Fibroblast of upper back skin (primary cell): Measurements from ENCODE around the gene ANKRD13C.
"Not testable (repeated sequence)": the region's sequence is repeated elsewhere in the genome, so short reads cannot be mapped to it uniquely, and the experiment has no call there.

Source experiments
- DNase-seq: peaks from one replicate; pipeline ENCODE4 v3.0.0-alpha.2; 2013

The ANKRD13C gene

DNA sequence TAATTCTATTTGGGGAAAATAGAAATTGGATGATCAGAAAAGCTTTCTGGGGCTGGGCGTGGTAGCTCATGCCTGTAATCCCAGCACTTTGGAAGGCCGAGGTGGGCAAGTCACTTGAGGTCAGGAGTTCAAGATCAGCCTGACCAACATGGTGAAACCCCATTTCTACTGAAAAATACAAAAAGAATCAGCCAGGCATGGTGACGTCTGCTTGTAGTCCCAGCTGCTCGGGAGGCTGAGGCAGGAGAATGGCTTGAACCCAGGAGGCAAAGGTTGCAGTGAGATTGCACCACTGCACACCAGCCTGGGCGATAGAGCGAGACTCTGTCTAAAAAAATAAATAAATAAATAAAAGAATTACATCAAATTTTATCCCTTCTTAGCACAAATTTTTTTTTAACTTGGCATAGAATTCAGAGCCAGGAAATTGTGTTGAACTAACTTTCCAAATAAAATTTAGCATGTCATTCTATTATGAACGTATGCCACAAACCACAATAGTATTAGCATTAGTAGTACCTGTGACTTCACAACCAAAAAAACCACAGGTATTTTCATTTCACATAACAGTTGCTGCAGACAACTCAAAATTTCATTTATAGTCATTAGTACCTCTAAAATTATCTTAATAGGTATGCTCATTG, 4.5 kb upstream of the ANKRD13C start:
- peak; percentile 78 for DNase-seq

DNA sequence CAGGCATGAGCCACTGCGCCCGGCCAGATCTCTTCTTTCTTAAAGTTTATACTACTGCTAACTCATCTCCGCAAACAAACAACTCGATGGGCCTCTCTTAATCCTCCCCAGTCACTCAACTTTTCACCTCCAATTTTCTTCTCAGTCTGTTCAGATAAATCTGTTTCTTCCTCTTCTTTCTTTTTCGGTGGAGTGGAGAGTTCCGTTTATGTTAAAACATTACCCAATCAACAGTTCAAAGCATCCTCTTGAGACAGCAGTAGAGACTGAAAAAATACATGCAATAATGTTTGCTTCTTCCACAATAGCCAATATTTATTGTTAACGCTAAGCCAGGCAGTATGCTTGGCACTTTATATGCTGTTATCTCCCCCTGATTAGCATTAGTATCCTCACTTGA, 1.4 kb upstream of the ANKRD13C start:
- DNase-seq, result no peak

DNA sequence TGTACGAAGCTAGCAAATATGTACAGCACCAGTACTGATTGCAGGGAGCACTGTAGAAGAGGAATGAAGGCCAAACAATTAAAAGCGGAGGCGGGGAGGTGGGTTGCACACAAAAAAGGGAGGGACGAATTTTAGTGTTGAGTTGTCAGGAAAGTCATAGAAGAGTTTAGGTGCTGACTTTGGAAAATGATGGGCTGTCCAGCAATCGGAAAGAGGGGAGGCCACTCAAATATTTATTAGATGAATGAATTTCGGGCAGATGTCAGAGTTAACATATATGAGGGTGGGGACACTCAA, 537 bp upstream of the ANKRD13C start:
- no peak for DNase-seq

DNA sequence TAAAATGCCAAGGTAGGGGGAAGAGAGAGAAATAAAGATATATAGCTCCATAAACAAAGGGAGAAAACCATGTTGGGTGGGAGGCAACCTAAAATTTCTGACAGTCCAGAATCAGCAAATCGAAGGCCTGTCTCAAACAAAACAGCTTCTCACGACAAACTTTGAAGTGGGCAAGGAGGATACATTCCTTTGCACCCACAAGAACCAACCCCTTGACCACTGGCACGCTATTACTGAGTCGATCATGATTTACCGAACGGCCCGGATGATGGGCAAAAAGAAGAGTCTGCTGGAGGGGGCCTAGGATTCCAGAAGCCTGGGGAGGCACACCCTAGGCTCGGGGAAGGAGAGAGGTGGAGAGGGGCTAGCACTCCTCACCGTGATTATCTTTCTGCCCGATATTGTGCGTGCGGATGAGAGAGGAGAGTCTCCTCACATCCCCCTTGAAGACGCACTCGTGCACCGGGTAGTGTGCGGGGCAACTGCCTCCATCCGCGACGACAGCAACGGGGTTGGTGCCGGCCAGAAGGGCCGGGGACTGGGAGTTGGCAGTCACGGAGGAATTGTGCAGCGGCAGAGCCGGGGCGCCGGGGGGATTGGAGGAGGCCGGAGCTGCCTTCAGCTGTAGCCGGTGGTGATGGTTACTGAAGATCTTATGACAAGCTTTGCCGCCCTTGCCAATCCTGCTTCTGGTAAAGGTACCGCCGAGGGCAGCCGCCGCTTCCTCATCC, 756 bp downstream of the ANKRD13C start:
- DNase-seq, result peak; percentile 84

DNA sequence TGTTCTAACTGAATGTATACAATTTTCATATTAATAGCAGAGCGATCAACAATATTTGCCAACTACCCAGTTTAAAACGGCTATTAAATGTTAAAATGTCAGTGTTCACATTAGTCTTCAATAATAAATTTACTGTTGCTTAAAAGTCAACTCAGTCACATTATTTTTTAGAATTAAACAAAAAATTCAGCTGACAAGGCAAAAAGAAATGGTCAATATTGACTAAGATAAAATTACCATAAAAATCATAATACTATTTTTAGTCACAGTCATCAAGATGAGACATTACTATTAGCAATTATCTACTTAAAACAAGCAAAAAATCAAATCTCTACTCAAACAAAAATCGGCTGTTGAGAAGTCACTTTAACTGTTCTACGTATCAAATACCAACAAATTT, 1.5 kb downstream of the ANKRD13C start:
- no peak for DNase-seq

DNA sequence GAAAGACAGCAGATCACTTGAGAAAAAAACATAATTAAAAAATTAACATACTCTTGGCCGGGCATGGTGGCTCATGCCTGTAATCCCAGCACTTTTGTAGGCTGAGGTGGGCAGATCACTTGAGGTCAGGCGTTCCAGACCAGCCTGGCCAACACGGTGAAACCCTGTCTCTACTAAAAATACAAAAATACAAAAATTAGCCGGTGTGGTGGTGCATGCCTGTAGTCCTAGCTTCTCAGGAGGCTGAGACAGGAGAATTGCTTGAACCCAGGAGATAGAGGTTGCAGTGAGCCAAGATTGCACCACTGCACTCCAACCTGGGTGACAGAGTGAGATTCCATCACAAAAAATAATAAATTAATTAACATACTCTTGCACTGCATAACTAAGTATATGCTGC, 4.7 kb downstream of the ANKRD13C start:
- DNase-seq, result not testable (repeated sequence)

DNA sequence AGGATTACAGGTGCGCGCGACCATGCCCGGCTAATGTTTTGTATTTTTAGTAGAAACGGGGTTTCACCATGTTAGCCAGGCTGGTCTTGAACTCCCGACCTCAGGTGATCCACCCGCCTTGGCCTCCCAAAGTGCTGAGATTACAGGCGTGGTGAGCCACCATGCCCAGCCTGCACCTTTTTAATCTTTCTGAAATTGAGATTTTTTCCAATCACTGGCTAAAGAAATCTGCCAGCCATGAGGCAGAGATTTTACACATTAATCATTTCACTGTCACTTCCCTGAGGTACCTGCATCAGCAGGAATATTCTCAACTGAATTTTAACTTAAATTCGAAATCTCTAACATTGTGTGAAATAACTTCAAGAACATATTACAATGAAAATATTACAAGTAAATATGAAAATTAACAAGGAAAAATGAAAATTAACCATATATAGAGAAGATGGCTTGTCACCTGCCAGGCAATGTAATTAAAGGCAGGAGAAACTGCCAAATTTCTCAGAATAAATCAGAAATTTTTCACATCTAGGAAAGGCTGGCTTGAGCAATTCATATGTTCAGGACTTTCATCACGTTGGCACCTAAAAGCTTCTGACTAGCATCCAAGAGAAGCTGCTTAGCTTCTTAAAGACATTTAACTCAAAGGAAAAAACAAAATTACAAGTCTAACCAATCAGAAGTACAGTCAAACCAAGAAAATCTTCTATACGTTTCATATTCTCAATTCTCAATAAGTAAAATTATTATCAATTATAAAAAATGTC, 5.9 kb downstream of the ANKRD13C start:
- no peak for DNase-seq

DNA sequence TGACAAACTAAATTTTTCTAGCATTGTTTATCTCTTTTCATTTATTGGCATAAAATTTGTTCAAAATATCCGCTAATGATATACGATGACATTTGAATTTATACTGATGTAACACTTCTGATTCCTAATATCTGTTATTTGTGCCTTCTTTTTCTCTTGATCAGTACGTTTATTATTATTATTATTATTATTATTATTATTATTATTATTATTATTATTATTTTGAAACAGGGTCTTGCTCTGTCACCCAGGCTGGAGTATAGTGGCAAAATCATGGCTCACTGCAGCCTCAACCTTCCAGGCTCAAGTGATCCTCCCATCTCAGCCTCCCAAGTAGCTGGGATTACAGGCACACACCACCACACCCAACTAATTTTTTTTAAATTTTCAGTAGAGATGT, 14.9 kb downstream of the ANKRD13C start:
- DNase-seq, result not testable (repeated sequence)

DNA sequence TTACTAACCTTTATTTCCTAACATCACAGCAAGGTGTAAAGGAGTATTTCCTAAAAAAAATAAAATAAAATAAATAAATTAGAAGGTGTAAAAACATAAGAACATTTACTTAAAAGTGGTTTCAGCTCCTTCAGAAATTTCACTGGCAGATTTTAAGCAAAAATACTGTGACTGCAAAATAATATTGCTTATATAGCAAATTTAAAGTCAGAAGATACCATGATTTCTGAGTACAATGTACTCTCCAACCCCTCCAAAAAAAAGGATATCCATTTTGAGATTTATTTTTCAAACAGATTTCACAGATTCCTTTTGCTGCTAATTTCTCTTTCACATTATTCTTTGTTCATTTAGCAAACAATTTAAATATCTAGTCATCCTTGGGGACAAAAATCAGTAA, 18.5 kb downstream of the ANKRD13C start:
- DNase-seq, result no peak

DNA sequence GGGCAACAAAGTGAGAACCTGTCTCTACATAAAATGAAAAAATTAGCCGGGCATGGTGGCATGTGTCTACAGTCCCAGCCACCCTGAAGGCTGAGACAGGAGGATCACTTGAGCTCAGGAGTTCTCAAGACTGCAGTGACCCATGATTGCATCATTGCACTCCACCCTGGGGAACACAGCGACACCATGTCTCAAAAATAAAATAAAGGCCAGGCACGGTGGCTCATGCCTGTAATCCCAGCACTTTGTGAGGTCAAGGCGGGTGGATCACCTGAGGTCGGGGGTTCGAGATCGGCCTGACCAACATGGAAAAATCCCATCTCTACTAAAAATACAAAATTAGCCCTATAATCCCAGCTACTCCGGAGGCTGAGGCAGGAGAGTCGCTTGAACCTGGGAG, 20.1 kb downstream of the ANKRD13C start:
- no peak for DNase-seq

DNA sequence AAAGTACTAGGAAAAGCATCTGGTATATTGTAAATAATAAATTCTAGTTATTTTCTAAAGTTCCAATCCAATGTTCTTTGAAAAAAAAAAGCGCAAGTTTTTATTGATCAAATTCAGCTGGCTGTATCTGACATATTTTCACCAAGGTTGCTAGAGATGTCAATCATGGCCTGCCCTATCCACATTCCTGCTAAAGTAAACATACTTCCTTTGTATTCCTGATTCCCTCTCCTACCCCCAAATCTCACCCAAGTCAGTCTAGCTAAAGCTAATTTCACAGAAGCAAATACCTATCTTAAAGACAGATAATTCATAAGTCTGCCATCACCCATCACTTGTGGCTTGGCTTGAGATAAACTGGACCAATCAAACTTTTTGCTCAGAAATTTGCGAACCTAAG, 21.3 kb downstream of the ANKRD13C start:
- no peak for DNase-seq

DNA sequence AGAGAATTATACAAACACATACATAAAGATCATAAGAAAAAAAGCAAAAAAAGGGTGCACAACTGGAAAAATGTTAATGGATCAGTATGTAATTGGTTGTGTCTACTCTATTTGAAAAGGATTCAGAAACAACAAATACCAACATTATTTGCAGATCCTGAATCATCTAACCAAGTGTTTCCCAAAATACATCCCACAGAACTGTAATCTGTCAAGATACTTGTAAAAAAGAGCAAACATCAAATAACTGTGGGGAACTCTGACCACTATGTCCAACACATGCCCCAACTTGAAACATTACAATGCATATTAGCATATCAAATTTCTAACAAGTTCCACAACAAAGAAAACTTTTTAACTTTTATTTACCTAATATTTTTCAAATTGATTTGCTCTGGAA, 22.6 kb downstream of the ANKRD13C start:
- peak; percentile 16 for DNase-seq

DNA sequence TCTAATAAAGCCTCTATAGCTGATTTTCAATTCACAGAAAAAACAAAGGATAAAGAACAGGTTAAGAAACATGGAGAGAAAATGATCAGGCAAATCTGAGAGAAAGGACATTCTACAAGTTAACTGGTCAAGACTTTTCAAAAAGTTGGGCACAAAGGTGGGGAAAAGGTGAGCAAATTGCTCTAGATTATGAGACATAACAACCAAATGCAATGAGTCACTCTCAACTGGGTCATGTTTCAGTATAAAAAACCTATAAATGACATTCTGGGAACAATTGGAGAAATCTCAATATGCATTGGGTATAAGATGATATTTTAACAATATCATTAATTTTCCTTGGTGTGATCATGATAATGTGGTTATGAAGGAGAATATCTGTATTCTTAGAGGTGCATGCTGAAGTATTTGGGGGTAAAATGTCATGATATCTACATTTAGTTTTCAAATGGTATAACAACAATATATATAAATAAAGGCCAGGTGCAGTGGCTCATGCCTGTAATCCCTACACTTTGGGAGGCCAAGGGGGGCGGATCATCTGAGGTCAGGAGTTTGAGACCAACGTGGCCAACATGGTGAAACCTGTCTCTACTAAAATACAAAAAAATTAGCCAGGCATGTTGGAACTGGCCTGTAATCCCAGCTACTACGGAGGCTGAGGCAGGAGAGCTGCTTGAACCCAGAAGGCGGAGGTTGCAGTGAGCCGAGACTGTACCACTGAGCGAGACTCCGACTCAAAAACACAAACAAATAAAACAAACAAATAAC, 27.0 kb downstream of the ANKRD13C start:
- no peak for DNase-seq

DNA sequence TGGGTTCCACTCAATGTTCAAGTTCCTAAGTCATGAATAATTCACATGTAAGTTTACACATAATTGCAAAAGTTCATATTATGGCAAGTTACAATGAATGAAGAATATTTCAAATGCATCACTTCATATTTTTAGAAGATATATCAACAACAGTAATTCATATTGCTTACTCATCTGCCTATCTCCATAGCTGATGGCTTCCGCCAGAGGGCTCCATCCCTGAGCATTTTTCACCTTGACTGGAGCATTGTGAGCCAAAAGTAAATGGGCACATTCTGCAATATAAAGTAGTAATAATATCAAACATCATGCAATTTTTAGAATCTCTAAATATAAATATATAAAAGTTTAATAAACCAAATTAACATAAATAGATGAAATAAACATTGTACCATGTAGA, 29.8 kb downstream of the ANKRD13C start:
- DNase-seq, result no peak

DNA sequence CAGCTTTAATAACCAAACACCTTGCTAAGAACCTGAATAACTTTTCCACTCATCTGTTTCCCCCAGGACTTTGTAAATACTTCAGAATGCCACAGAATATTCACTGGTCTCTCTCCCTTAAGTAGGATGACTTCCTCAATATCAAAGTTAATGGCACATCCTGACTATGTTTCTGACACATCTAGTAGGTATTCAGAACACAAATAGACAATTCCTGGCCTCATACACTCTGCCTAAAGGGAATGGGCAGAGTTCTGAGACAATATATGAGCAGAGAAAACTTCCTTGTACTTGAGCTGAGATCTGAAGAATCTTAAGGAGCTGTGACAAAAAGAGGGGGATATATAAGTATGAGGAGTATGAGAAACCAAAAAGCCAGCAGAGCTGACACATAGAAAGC, 34.8 kb downstream of the ANKRD13C start:
- peak; percentile 68 for DNase-seq

DNA sequence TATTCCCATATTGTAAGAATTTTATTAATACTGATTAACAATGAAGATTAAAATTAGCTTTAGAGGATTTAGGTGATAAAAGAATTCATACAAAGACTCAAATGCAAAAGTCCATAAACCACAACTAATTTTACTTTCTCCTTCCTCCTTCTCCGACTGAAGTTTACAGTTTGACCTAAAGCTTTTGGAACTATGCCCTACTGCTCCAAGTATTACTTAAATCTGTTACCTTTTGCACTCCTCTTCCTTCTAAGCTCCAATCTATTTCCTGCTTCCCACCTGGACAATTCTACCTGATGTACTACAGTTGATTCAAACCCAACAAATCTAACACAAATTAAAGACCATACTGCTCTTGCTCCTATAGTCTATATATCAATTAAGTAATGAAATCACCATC, 36.3 kb downstream of the ANKRD13C start:
- DNase-seq, result no peak

DNA sequence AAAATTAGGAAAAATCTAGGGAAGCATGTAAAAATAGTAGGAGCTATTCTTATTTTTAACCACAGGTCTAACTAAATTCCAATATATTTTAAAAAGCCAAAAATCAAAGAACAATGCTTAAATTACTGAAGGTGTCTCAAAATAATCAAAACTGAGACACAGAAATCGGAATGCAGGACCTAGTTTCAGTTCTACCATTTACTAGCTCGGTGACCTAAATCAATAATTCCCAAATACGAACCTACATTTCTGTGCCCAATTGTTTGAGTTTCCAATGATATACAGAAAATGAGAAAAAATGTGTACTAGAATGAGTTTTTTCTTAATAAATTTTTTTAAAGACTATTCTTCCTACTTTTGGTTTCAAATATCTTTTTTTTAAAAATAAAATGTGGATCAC, 37.4 kb downstream of the ANKRD13C start:
- DNase-seq, result no peak

DNA sequence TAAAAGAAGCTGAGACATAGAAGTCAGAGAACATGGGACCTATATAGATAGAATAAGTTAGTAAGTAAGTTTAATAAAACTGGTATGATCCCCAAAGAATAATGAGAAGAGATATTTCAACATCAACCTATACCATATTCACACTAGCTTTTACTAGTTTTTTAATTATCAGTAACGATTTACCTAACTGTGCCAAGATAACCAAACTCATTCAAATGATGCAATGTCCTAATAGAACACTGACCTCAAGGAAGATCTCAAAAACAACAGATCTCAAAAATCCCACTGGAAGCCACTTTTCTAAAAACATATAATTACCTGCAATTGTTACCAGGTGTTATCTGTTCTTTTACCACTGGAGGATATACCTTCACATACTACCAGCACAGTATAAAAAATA, 38.7 kb downstream of the ANKRD13C start:
- DNase-seq, result no peak

DNA sequence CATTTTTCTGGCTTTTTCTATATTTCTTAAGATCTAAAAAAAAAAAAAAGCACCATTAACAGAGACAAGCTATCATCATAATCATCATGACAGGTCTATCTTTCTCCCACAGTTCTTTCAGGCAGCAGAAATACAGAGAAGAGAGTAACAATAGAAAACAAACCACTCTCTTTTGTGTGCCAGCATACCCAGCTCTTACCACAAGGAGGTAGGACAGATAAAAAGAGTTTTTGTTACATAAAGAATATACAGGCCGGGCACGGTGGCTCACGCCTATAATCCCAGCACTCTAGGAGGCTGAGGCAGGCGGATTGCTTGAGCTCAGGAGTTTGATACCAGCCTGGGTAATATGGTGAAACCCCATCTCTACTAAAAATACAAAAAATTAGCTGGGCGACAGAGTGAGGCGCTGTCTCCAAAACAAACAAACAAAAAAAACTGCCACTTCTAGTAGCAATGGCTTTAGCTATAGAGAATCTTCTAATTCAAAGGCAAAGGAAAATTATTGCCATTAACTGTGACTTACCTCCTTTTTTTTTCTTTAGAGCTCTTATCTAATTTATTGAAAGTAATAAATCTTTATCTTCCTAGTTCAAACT, 39.7 kb downstream of the ANKRD13C start:
- no peak for DNase-seq

DNA sequence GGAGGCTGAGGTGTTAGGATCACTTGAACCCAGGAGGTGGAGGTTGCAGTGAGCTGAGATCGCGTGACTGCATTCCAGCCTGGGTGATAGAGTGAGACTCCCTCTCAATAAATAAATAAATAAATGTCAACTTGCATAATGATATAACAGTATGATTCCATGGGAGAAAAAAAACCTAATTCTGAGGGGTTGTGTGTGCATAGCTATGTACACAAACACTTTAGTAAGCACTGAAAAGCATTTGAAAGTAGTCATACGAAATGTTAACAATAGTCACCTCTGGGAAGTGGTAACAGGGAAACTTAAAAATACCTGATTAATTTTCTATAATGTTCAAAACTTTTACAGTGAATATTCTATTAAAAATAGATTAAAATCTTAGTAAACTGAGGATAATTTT, 43.2 kb downstream of the ANKRD13C start:
- no peak for DNase-seq

DNA sequence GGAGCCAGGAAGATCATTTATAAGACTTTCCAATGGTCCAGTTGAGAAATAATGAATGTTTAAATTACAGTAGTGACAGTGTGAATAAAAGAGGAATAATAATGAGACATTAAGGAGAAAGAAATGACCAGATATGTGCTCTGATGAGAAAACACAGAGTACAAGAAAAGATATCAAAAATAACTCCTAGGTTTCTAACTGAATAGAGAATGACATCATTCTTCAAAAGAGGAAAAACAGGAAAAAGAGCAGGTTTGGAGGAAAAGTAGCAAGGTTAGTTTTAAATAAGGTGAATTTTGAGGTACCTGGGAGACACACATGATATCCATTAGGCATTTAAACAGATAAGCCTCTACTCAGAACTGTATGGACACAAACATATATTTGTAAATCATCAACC, 55.0 kb downstream of the ANKRD13C start:
- DNase-seq, result no peak

DNA sequence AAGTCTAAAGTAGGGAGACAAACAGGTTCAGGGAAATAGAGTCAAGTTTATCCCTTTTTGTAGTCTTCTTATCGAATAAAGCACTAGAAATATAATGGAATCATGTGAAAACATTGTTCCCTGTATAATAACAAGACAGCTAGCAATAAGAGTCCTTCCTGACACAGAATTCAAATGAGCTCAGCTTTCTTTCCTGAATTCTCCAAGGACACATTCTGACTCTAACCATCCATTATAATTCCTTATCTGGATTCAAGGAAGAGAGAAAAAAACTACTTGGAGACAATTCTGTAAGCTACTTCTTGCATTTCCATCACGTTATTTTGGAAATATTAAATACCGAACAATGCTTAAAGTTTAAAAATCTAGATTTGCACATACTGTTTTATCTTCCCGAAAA, 58.8 kb downstream of the ANKRD13C start:
- no peak for DNase-seq

DNA sequence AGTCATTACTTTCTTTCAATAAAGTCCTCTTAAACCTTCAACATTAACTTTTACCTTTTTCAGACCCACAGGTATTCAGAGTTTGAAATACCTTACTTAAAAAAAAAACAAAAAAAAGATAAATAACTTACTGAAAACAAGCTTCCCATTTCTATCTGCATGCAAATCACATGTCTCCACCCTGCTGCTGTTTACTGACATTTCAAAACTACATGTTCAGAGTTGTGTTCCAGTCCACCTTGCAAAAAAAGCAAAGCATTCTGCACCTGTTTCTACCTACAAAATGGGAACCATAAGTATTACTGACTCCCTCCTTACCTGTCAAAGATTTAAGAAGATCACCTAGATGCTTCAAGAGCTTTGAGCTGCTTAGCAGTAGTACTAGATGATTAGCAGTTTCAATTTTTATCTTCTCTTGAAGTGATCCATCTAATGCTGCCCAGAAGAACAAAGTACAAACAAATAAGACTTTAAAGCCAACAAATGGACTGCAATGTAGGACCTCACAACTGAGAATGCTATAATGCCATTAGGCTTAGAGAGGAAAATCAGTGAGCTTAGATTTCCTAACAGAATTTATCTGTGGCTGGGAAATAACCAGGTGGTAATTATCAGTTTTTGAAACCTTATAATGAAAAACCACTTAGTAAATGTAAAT, 61.2 kb downstream of the ANKRD13C start:
- no peak for DNase-seq
